GM13976 (cell line): ENCODE measurements around the gene OGT.

Experiments used
- DNase-seq: peaks from one replicate; pipeline ENCODE4 v3.0.0; 2012; ENCODE audit warnings: low spot score
- CTCF ChIP-seq: IDR thresholded peaks from 2 replicates; pipeline ENCODE4 v1.5.1; 2012; ENCODE audit warnings: borderline replicate concordance, mild to moderate bottlenecking; ENCODE audit not compliant: insufficient read depth; ENCODE audit errors: extremely low read depth, missing control alignments, control extremely low read depth
- in situ Hi-C: fragments of 300-500 bp; cut with MboI; formaldehyde crosslinking; loops from one replicate; pipeline ENCODE4 v1.12.0; 2022; ENCODE audit warnings: low sequenced_read_pairs, mixed read lengths, inconsistent platforms; ENCODE audit not compliant: unreplicated experiment

Gene OGT

GRCh38 chrX:71615056-71615455, 82.2 kb downstream of the OGT start:
- TF ChIP-seq CTCF, result no peak
- DNase-seq, result no peak
- in situ Hi-C loops, result no loop called here

GRCh38 chrX:71615954-71616353, 83.0 kb downstream of the OGT start:
- DNase-seq, result peak; percentile 28
- in situ Hi-C loops, result no loop called here

GRCh38 chrX:71616672-71617529, 84.0 kb downstream of the OGT start:
- no peak for TF ChIP-seq CTCF
- DNase-seq, result peak; percentile 33
- in situ Hi-C loops, result no loop called here

More at GRCh38 chrX:71615954-71616353, 83.0 kb downstream of the OGT start:
- no peak for TF ChIP-seq CTCF

GRCh38 chrX:71617742-71618141, 84.8 kb downstream of the OGT start:
- in situ Hi-C loops, result no loop called here
- DNase-seq, result no peak

GRCh38 chrX:71618303-71618721, 85.4 kb downstream of the OGT start, which contains the start of gene CXCR3:
Gene CXCR3, minus strand, starts transcription at chrX:71618511. Its CDS starts 62 bp downstream, at chrX:71618449.
- DNase-seq, result peak; percentile 58
- in situ Hi-C loops, result no loop called here
- no peak for TF ChIP-seq CTCF

More at GRCh38 chrX:71617742-71618141, 84.8 kb downstream of the OGT start:
- TF ChIP-seq CTCF, result no peak

GRCh38 chrX:71618787-71619186, 85.9 kb downstream of the OGT start:
- in situ Hi-C loops, result no loop called here
- TF ChIP-seq CTCF, result no peak
- DNase-seq, result no peak
